ENCODE measurements around the gene RSPO3.

RSPO3 gene, protein sequence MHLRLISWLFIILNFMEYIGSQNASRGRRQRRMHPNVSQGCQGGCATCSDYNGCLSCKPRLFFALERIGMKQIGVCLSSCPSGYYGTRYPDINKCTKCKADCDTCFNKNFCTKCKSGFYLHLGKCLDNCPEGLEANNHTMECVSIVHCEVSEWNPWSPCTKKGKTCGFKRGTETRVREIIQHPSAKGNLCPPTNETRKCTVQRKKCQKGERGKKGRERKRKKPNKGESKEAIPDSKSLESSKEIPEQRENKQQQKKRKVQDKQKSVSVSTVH

DNA sequence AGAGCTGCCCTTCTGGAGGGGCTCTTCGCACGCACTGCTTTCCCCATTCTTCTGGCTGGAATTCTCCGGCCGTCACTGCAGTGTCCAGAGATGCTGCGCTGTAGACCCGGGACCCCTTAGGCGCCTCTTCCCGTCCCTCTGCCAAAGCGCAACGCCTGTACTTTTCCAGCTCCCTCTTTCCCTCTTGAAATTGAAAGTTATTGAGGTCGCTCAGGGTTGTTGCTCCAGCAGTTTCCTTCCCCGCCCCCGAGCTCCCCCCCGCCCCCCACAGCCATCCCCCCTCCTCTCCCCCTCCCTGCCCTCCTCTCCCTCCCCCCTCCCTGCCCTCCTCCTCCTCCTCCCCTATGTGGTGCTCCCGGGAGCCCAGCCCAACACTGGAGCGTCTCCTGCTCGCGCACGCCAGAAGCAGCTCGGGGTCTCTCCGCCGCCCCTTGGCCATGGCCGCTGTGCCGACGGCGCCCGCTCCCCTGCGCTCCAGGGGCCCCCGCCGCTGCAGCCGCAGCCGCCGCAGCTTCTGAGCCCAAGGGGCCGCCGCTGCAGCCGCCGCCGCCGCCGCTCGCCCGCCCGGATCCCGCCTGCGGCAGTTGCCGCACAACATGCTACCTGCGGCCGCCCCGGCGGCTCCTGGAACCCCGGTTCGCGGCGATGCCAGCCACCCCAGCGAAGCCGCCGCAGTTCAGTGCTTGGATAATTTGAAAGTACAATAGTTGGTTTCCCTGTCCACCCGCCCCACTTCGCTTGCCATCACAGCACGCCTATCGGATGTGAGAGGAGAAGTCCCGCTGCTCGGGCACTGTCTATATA is at the start of gene RSPO3:
Gene RSPO3, plus strand, starts transcription at position 374 of the 804 bp plus-strand sequence. CDS start 522 bp downstream, outside the sequence.
- TF ChIP-seq, protein P1, sequence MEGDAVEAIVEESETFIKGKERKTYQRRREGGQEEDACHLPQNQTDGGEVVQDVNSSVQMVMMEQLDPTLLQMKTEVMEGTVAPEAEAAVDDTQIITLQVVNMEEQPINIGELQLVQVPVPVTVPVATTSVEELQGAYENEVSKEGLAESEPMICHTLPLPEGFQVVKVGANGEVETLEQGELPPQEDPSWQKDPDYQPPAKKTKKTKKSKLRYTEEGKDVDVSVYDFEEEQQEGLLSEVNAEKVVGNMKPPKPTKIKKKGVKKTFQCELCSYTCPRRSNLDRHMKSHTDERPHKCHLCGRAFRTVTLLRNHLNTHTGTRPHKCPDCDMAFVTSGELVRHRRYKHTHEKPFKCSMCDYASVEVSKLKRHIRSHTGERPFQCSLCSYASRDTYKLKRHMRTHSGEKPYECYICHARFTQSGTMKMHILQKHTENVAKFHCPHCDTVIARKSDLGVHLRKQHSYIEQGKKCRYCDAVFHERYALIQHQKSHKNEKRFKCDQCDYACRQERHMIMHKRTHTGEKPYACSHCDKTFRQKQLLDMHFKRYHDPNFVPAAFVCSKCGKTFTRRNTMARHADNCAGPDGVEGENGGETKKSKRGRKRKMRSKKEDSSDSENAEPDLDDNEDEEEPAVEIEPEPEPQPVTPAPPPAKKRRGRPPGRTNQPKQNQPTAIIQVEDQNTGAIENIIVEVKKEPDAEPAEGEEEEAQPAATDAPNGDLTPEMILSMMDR (IDR thresholded peaks at IDR 0.05; ENCODE audit: control extremely low read depth, extremely low read depth, low read depth, missing control alignments) = no peak
- peak; percentile 24 for DNase-seq (ENCODE audit: extremely low spot score)
- ChIA-PET POLR2A (interaction anchor here (0.6 kb wide), 1 partner anchor 1805 kb away, joined by 9 read pairs; no protein-coding TSS in a partner anchor), CTCF (no interaction called here)

DNA sequence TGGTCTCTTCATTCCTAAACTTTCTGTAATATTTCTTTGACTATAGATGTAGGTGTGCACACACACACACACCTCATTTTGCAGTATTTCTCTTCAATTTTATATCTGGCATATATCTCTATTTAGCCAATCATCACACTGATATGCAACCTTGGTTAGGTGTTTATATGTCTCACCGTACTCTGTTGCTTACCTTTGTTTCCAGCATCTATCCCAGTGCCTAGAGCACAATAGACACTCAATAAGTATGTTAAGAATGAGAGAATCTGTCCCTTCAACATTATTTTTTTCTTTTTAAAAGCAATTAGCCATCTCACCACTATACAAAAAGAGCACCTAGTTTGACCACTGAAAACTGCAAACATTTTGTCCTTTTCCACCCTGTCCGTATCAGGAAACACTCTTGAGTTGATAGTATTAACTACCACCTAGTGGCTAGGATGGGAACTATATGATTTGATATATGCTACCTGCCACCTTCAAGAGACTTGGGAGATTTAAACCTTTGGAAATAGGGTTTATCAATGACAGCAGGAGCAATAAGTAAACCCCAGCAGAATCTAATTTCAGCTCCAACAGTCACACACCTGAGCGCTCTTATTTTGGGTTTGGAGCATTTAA is 48.7 kb upstream of the RSPO3 start:
- ChIA-PET POLR2A (no interaction called here), CTCF (no interaction called here)
- TF ChIP-seq, protein P1 (IDR thresholded peaks at IDR 0.05; ENCODE audit: control extremely low read depth, extremely low read depth, low read depth, missing control alignments) = no peak
- no peak for DNase-seq (ENCODE audit: extremely low spot score)

DNA sequence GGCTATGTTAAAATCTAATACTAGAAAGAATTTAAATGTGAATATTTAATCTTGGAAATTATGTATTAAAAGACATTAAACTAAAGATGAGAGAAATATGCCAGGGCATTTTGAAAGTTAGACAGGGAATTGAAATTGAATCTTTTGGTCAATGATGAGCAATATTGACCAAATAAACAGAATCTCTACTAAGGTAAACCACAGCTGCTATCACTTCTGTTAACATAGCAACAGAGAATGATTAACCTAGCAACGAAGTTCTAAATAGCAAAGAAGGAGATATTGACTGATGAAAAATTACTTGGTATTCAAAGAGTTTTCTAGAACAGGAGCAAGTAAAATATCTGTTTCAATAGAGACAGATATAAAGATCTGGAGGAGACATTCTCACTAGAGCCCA is 45.2 kb upstream of the RSPO3 start:
- TF ChIP-seq, protein P1 (IDR thresholded peaks at IDR 0.05; ENCODE audit: control extremely low read depth, extremely low read depth, low read depth, missing control alignments) = no peak
- ChIA-PET CTCF (no interaction called here), POLR2A (no interaction called here)

DNA sequence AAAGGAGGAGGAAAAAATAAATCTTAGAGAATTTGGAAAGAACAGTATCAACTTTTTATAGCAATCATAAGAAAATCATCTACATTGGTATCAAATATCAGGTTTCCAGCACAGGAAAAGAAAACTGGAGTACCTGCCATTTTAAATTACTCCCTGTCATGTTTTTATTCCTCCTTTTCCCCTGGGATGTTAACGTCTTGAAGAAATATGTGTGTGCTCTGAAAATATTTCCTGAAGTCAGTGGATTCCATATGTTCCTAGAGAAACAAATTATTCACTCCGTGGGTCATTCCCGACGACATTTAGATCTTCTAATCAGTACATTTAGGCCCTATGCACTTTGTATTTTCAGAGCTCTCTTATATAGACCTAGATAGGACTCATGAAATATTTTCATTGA is 42.0 kb upstream of the RSPO3 start:
- ChIA-PET POLR2A (no interaction called here), CTCF (no interaction called here)
- TF ChIP-seq, protein P1 (IDR thresholded peaks at IDR 0.05; ENCODE audit: control extremely low read depth, extremely low read depth, low read depth, missing control alignments) = no peak
- DNase-seq (ENCODE audit: extremely low spot score) = no peak

More for the DNA sequence above, 45.2 kb upstream of the RSPO3 start:
- no peak for DNase-seq (ENCODE audit: extremely low spot score)

DNA sequence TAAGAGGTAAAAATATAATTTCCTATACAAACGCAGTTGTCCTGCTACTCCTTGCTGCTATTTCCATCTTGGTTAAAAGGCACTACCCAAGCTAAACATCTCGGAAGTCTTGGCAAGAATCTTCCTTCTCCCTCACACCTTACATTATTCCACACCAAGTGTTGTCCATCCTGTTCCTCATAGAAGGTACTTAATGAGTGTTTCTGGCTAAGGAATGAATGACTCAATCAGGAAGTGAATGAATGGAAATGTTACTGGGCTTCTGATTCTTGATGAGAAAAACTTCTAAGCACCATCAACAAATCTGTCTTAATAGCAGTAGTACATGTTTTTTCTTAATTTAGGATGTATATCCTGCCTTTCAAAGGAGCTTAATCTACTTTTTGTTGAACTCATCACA is 40.6 kb upstream of the RSPO3 start:
- CTCF ChIA-PET = no interaction called here
- DNase-seq (ENCODE audit: extremely low spot score) = no peak
- TF ChIP-seq, protein P1 (IDR thresholded peaks at IDR 0.05; ENCODE audit: control extremely low read depth, extremely low read depth, low read depth, missing control alignments) = no peak
- POLR2A ChIA-PET = no interaction called here

DNA sequence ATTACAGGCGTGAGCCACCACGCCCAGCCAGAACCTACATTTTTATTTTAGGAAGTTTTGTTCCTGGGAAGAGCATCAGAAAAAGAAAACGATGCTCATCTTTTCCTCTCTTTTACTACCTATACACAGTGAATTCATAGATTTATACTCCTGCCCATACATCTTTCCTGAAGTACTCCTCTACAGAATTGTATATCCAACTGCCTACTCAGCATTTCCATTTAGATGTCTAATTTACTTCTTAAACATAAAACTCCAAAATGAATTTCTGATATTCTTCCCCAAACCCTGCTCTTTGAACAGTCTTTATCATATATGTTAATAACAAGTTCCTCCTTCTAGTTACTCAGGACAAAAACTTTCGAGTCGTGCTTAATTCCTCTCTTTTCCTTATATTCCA is 39.8 kb upstream of the RSPO3 start:
- POLR2A ChIA-PET = no interaction called here
- CTCF ChIA-PET = no interaction called here

More for the DNA sequence above, 39.8 kb upstream of the RSPO3 start:
- TF ChIP-seq, protein P1 (IDR thresholded peaks at IDR 0.05; ENCODE audit: control extremely low read depth, extremely low read depth, low read depth, missing control alignments) = no peak
- DNase-seq (ENCODE audit: extremely low spot score) = no peak

Data from GM10248 (cell line).